Measurements from ENCODE around the gene PMFBP1. TPM values are rescaled to one million over a fixed set of nuclear protein-coding genes. Genes with fewer than 3 reads are reported as not detected.

Gene PMFBP1
- total RNA-seq, 1 donor from 2014 or later: 0.38 TPM

DNA sequence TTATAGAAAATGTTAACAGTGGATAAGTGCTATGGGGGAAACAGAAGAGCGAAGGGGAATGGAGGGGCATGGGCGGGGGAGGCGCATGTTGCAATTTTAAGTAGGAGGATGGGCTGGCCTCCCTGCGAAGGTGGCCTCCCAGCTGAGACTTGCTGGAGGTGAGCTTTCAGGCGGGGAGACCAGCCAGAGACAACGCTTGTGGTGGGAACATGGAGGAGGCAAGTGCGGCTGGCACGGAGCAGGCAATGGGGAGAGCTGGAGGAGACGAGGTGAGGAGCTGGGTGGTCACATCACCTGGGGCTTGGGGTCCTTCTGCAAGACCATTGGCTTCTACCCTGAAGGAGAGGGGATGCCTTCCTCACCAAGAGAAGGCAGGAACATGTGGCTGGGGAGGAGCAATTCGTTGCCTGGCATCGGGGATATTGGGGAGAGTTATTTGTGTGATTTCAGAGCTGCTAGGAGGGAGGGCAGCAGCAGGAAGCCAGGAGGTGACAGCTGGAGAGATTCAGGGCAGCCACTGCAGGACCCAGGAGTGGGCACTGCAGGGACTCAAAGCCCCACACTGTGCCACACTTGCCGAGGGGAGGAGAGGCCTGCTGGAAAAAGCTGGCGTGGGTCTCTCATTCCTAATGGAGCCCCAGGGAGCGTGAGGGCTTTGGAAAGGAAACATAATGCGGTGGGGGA is 34.4 kb downstream of the PMFBP1 start:
- no peak for TF ChIP-seq CTCF (IDR thresholded peaks at IDR 0.05; ENCODE audit: unreplicated experiment)
- Mint-ChIP-seq H3K27me3 (ENCODE audit: unreplicated experiment) (no peaks in the 10 kb centered on the region), H3K9me3 (ENCODE audit: unreplicated experiment) (no peaks in the 10 kb centered on the region), H3K36me3 (ENCODE audit: low read depth, unreplicated experiment) (no peaks in the 10 kb centered on the region), H3K4me3 (ENCODE audit: unreplicated experiment) (no peak overlapping the region), H3K4me1 (ENCODE audit: unreplicated experiment) (no peaks in the 10 kb centered on the region), H3K27ac (ENCODE audit: unreplicated experiment) (no peak overlapping the region)
- DNase-seq (ENCODE audit: low spot score): no peak

DNA sequence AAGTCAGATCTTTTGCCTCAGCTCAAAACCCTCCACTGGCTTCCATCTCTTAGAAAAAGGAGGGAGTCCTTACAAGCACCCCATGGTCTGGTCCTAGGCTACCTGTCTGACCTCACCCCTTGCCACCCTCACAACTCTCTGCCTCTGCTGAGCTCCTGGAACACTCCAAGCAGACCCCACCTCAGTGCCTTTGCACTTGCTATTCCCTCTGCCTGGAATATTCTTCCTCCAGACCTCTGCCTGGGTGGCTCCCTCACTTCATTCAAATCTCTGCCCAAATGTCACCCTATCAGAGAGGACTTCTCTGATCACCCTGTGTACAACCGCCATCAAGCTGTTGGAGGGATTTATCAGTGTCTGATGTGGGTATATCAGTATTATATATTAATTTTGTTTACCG is 37.4 kb downstream of the PMFBP1 start:
- no peak for DNase-seq (ENCODE audit: low spot score)
- TF ChIP-seq CTCF (IDR thresholded peaks at IDR 0.05; ENCODE audit: unreplicated experiment): no peak
- Mint-ChIP-seq H3K9me3 (ENCODE audit: unreplicated experiment) (no peaks in the 10 kb centered on the region), H3K36me3 (ENCODE audit: low read depth, unreplicated experiment) (peaks cover 3% of the 10 kb centered on the region), H3K27ac (ENCODE audit: unreplicated experiment) (no peak overlapping the region), H3K27me3 (ENCODE audit: unreplicated experiment) (no peaks in the 10 kb centered on the region), H3K4me1 (ENCODE audit: unreplicated experiment) (no peaks in the 10 kb centered on the region), H3K4me3 (ENCODE audit: unreplicated experiment) (no peak overlapping the region)

- H3K4me1 Mint-ChIP-seq (ENCODE audit: unreplicated experiment): no peaks in the 10 kb centered on the region
- no peaks in the 10 kb centered on the region for H3K27me3 Mint-ChIP-seq (ENCODE audit: unreplicated experiment)
- no peak overlapping the region for H3K27ac Mint-ChIP-seq (ENCODE audit: unreplicated experiment)
- no peak overlapping the region for H3K4me3 Mint-ChIP-seq (ENCODE audit: unreplicated experiment)
- H3K36me3 Mint-ChIP-seq (ENCODE audit: low read depth, unreplicated experiment): peaks cover 3% of the 10 kb centered on the region
- no peak for DNase-seq (ENCODE audit: low spot score)
- H3K9me3 Mint-ChIP-seq (ENCODE audit: unreplicated experiment): no peaks in the 10 kb centered on the region
- TF ChIP-seq CTCF (IDR thresholded peaks at IDR 0.05; ENCODE audit: unreplicated experiment): no peak
These were observed 39.2 kb downstream of the PMFBP1 start for GRCh38 chr16:72132726-72133125.

GRCh38 chr16:72131036-72131435 is 40.9 kb downstream of the PMFBP1 start:
- TF ChIP-seq CTCF (IDR thresholded peaks at IDR 0.05; ENCODE audit: unreplicated experiment): no peak
- no peak for DNase-seq (ENCODE audit: low spot score)
- Mint-ChIP-seq H3K9me3 (ENCODE audit: unreplicated experiment) (peaks cover 5% of the 10 kb centered on the region), H3K4me1 (ENCODE audit: unreplicated experiment) (peaks cover 6% of the 10 kb centered on the region), H3K36me3 (ENCODE audit: low read depth, unreplicated experiment) (peaks cover 3% of the 10 kb centered on the region), H3K27ac (ENCODE audit: unreplicated experiment) (no peak overlapping the region), H3K4me3 (ENCODE audit: unreplicated experiment) (no peak overlapping the region), H3K27me3 (ENCODE audit: unreplicated experiment) (peaks cover 2% of the 10 kb centered on the region)

DNA sequence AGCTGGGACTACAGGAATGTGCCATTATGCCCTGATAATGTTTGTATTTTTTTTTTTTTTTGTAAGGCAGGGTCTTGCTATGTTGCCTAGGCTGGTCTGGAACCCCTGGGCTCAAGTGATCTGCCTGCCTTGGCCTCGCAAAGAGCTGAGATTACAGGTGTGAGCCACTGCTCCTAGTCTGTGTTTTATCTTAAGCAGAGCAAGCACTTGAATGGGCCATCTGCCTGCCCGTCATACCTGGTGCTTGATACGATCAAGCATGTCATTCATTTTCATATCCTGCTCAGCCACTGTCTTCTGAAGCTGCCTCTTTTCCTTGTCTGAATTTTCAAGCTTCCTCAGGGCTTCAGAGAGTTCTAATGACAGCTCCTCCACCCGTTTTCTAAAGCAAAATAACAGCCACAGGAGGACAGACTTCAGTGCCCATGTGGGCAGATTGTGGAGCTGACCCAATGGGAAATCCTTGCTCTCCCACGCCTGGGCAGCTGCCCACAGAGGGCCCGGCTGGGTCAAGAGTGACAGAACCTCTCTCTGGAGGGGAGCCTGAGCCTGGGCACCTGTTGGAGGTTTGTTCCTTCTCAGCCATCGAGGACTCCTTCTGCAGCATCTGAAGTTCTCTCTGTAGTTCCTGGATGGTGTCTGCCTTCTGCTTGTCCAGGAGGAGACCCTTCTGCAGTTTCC is 41.8 kb downstream of the PMFBP1 start:
- Mint-ChIP-seq H3K4me1 (ENCODE audit: unreplicated experiment) (peaks cover 15% of the 10 kb centered on the region), H3K9me3 (ENCODE audit: unreplicated experiment) (peaks cover 5% of the 10 kb centered on the region), H3K36me3 (ENCODE audit: low read depth, unreplicated experiment) (peaks cover 3% of the 10 kb centered on the region), H3K27ac (ENCODE audit: unreplicated experiment) (no peak overlapping the region), H3K4me3 (ENCODE audit: unreplicated experiment) (no peak overlapping the region), H3K27me3 (ENCODE audit: unreplicated experiment) (peaks cover 2% of the 10 kb centered on the region)
- no peak for DNase-seq (ENCODE audit: low spot score)
- TF ChIP-seq CTCF (IDR thresholded peaks at IDR 0.05; ENCODE audit: unreplicated experiment): no peak
